NCI-H774 (cell line): Measurements from ENCODE around the gene KIF25.
"Not testable (repeated sequence)": the region's sequence is repeated elsewhere in the genome, so short reads cannot be mapped to it uniquely, and the experiment has no call there.

Experiments
- DNase-seq: peaks from one replicate; lab custom pipeline; 2025; lab: John Stamatoyannopoulos, UW

The KIF25 gene

DNA sequence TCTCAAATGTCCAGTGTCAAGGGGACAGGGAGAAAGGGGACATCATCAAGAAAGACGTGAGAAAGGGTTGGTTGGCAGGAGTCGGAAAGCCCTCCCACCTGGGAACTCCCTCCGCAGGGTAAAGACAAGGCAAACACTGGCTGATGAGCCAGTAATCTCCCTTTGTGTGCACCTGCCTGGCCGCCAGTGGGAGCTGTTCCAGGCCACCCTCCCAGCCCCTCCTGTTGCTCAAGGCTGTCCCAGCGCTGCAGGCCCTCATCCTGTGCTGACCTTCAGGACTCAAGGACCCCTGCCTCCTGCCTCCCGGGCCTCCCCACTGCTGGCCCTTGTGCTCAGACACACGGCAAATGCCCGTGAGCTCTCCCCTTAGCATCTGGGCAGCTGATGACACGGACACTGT, 74.1 kb downstream of the KIF25 start:
- DNase-seq, result no peak

DNA sequence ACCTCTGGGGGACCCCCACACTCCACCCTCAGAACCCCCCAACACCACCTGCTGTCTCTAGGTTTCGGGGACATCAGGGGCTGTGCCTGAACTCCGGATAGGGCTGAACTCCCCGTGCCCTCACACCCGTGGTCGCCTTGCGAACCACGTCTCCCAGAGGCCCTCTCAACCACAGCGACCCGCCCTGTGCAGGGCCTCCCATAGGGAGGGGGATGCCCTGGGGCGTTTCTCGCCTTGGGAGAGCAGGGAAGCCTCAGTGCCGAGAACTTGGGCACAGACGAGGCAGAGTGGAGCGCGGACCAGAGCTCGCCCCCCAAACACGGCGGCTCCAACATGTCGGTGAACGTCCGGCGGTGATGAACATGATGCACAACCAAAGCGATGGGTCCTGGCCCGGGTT, 74.8 kb downstream of the KIF25 start:
- DNase-seq, result no peak

DNA sequence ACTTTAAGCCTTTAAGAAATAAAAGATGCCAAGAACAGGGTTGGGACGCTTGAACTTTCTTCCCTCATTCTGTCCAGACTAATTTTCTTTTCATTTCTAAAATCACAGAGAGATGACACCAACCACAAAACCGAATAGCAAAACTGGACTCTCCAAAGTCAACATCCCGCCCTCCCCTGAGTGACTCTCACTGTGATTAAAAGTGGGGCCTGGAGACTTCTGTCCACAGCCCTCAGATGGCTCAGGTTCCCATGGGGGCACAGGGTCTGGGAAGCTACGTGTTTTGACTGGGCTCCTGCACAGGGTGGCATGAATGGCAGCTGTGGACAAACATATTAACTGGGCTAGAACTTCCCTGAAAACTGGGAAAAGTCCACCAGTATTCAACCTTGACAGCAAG, 75.3 kb downstream of the KIF25 start:
- no peak for DNase-seq

DNA sequence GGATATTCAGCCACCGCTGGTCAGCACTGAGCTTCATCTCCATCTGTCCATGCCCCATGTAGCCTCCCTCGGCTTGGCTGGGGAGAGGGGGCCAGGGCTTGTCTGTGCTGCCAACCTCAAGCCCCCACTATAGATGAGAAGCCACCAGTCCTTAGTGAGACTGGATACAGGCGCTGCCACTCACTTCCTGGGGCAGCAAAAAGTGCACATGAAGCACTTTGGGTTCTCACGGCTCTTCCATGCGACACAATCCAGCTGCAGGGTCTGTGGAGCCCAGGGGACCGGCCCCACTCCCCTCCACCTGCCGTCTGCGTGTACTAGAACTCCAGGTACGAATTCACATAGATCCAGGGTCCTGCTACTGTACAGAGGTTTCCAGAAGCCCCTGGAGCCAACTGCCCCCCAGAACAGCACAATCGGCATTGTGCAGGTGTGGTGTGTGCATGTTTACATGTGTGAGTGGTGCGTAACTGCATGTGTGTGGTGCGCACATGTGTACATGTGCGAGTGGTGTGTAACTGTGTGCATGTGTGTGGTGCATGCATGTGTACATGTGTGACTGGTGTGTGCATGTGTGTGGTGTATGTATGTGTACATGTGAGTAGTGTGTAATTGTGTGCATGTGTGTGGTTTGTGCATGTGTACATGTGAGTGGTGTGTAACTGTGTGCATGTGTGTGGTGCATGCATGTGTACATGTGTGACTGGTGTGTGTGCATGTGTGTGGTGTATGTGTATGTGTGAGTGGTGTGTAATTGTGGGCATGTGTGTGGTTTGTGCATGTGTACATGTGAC, 76.7 kb downstream of the KIF25 start:
- no peak for DNase-seq

DNA sequence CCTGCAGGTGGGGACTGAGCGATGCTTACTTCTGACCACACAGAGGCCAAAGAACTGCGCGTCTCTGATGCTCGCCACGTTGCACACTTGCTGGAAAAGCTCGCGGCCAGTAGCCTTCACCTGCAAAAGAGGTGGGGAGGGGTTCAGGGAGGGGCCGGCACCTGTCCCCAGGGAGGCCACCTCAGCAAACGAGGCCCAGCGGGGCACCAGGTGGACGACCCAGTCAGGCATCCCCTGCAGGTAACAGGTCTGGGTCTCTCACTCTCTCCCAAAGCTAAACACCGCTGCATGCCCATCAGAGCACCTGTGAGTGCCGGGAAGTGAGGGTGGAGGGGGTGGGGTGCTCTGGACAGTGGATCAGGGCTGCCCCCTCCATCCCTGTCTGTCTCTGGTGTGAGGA, 77.7 kb downstream of the KIF25 start:
- no peak for DNase-seq

DNA sequence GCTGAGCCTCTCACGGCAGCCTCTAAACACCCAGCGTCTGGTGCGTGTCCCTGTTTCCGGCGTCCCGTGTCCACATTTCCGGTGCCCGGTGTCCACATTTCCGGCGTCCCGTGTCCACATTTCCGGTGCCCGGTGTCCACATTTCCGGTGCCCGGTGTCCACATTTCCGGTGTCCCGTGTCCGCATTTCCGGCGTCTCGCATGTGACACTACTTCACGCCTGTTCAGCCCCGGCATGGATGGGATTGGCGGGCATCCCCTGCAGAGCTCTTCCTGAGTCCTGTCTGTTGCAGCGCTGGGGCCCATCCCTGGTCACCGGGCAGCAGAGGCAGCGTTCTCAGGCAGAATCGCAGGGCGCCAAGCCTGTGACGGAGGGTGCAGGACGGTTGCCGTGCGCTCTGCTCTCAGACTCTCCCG, 78.3 kb downstream of the KIF25 start:
- no peak for DNase-seq

DNA sequence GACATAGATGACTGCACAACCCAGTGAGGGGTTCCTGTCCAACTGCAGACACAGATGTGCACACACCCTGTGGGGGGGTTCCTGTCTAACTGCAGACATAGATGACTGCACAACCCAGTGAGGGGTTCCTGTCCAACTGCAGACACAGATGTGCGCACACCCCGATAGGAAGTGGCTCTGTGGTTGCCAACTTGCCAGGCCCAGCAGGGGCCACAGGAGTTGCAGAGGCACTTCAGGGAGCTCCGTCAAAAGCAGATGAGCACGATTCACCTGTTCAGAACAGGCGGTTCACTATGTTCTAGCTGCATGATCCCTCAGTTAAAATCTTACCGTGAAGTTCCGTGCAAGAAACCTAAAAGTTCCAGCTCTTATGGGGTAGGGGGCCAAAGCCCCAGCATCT, 79.9 kb downstream of the KIF25 start:
- DNase-seq, result not testable (repeated sequence)

DNA sequence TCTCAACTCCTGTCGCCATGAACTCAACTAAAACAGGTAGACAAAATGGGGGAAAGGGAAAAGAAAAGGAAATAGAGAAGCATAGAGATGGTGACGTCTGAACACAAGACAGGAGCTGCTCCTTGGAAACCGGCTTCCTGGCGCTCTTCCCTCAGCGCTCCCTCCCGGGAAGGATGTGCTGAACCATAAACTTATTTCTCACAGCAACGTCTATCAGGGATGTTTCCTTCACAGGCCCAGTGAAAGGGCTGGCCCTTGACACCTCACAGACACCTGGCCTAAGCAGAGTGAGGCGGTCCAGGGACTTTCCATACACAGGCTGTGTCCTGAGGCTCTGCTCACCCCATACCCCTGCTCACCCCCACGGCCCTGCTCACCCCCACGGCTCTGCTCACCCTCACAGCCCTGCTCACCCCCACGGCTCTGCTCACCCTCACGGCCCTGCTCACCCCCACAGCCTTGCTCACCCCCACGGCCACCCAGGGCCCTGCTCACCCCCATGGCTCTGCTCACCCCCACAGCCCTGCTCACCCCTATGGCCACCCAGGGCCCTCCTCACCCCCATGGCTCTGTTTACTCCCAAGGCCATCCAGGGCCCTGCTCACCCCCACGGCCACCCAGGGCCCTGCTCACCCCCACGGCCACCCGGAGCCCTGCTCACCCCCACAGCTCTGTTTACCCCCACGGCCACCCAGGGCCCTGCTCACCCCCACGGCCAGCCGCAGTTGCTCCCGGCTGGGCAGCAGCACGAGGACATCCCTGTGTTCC, 80.9 kb downstream of the KIF25 start:
- DNase-seq, result no peak

DNA sequence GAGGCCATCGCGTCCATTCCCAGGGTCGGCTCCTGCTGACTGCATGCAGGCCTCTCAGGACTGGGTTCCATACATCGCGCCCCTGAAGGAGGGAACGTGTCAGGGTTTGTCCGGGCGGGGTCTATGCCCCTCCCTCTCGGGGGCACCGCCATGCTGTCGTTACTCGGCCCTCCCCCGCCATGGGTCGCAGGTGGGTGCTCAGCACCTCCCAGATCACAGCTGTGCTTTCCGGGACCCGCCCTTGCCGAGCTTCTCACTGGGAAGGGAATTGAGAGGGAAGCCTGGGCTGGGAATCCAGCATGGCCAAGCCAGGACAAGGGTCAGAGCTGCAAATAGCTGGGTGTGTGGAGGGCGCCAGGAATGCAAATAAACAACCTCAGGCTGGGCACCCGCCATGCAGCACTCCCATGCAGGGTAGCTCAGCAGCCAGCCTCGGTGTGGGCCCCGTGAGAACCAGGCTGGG, 81.5 kb downstream of the KIF25 start, which contains the start of gene FRMD1:
Gene FRMD1 (minus strand): TSS at position 270 of the 463 bp plus-strand sequence. CDS start 118 bp downstream, at position 152.
- DNase-seq, result no peak

DNA sequence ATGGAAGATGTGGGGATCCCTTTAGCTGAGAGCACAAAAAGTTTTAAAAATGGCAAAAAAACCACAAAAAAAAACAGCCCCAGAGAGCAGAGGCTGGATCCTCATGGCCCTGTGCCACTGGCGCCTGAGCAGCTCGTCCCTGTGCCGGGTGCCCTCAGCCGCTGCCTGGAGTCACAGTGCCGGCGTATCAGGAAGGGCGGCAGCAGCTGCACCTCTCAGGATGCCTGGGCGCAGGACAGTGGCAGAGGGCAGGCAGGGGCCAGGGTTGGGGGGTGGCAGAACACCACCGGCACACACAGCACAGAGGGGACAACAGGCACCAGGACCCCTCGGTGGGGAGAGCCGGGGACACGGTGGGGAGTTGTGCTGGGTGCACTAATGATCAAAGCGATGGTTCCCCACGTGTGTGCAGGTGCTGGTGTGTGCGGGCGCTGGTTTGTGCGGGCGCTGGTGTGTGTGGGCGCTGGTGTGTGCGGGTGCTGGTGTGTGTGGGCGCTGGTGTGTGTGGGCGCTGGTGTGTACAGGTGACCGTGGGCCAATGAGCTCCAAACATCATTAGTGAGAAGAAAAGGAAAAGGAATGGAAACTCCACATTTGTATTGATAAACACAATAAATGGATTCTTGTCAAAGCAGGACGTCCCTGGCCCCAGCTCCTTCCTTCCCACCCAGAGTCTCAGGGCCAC, 83.1 kb downstream of the KIF25 start:
- DNase-seq, result no peak

DNA sequence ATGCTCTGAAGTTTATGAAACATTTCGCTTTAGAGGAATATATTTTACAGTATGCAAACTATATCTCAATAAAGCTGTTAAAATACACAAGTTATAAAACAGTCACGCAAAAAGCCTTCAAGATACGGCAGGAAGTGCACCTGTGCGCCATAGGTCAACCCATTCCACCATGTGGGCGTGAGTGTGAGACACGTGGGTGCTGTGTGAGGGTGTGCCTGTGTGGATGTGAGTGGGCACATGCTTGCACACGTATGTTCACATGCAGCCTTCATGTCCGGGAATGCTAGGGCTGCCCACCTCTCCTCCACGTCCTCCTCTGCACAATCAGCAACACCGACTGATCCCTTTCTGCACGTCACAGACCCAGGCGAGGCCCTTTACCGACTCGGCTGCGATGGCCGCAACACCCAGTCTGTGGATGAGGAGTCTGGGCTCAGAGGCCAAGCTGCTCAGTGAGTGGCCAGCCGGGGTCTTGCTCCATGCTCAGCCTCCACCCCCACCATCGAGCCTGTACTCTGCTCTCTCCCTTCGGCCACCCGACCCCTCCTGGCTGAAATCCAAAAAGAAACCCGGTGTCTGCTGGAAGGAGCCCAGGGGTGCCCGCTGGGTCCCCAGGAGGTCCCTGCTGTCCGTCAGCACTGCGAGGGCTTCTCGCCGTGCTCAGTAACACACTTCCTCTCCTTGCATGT, 84.5 kb downstream of the KIF25 start:
- no peak for DNase-seq

DNA sequence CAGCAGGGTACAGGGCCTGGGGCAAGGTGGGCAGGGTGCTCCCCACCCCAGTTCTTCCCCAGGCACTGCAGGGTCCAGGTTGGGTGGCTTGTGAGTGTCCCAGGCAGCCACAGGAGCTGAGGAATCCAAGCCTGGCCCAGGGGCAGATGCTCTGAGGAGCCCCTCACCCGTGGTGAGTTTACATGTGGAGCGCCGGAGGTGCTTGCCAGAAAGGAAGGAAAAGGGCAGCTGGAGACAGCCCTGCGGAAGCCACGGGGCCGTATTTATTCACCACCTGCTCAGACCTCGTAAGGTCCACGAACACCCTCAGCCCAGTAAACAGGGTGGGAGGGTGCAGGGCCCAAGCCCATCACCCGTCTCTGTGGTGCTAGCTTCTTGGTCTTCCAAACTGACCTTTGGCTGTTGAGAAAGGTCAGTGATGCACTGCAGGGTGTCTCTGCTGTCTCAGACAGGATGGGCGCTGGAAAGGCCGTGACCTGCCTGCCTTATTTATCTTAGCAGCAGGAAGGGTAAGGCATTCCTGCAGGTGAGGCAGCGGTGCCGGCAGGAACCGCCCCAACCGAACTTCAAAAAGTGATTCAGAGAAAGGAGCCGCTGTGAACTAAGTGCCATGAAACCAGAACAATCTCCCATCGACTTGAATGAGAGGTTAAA, 85.5 kb downstream of the KIF25 start:
- DNase-seq, result no peak

DNA sequence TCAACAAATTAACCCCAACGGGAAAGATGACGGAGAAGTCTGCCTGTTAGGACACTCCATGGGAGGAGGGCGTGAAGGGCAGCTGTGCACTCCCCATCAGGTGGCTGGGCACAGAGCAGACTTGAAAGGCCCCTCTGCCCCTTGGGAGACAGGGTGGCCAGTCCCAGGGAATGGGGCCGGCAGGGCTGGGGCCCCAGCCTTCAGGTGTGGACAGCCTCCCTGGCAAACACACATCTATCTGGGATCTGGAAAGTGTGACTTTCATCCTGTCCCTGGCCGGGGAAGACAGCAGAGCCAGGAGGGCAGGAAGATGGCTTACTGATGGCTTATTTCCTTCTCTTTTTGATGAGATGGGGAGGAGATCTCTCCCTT, 86.0 kb downstream of the KIF25 start:
- peak; percentile 36 for DNase-seq

DNA sequence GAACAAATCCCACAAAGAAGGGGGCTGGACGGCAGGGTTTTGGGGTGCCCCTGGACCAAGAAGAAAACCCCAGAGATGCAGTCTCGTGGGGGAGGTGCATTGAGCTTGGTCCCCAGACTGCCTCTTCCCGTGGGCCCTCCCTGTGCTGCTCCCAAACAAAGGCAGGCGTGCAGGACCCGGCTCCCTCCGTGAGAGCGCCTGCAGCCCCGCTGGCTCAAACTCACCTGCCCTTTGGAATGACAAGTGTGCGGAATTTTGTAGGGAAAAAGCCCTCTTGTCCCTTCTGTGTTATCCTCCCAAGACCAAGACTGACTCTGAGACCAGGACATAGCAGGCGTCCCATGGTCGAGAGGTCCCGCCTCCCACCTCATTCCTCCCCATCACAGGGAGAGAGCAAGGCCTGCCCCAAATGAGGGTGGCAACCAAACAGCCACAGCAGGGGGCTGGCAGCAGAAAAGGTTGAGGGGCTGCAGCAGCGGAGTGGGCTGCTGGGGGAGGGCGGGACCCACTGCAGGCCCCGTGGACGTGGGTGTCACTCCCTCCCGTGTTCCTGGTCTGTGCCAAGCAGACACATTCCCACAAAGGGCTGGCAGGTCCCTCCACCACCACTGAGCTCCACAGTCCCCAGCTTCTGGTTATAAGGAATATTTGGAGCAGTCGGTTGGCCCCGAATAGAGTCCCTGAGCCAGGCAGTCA, 87.1 kb downstream of the KIF25 start:
- DNase-seq, result no peak

DNA sequence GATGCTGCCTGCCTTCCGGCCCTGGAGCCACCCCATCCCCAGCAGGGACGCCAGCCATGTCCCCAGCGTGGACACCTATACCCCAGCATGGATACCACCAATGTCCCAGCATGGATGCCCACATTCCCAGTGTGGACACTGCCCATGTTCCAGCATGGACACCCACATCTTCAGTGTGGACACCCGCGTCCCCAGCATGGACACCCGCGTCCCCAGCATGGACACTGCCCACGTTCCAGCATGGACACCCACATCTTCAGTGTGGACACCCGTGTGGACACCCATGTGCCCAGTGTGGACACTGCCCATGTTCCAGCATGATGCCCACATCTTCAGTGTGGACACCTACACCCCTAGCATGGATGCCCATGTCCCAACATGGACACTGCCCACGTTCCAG, 88.6 kb downstream of the KIF25 start:
- DNase-seq, result no peak

DNA sequence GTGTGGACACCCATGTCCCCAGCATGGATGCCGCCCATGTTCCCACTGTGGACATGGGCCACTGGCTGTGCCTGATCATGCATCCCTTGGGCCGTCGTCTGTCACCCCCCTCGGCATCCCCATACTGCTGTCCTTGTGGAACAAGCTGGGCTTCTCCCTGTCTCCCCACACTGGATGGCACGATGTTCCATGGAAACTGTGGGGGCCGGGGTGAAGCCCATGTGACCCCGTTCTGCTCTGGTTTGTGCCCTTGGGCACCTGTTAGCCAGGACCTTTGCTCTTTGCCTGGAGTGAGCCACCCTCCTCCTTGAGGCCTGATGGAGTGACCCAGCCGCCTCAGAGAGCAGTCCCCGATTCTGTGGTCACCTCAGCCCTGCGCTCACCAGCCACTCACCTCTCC, 89.1 kb downstream of the KIF25 start:
- DNase-seq, result no peak

DNA sequence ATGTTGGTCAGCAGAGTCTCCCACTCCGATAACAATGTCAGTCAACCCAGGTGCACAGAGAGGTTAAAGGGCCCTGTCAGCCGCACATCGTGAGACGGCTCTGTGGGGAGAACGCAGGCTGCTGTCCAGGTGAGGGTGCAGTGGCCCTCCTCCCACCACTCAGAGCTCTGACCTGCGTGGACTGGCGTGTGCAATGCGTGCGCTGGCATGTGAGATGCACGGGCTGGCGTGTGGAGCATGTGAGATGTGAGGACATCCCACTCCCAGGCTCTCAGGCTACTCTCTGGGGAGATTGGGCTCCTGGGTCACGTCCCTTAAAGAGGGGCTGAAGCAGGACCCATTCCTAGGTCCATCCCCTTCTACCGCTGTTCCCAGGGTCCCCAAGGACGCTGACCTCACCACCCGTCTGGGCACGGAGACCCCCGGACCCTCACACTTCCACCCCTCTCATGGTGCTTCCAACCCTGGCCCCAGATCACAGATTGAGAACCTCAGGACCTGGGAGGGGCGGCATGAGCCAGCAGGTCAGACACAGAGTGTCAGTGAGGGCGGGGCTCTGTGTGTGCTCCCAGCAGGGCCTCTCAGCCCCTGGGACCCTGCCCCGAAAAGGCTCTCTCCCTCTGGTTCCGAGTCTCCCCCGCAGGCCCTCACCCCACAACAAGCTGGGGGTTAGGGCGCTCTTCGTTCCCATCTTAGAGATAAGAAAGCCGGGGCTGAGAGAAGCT, 90.1 kb downstream of the KIF25 start:
- no peak for DNase-seq

DNA sequence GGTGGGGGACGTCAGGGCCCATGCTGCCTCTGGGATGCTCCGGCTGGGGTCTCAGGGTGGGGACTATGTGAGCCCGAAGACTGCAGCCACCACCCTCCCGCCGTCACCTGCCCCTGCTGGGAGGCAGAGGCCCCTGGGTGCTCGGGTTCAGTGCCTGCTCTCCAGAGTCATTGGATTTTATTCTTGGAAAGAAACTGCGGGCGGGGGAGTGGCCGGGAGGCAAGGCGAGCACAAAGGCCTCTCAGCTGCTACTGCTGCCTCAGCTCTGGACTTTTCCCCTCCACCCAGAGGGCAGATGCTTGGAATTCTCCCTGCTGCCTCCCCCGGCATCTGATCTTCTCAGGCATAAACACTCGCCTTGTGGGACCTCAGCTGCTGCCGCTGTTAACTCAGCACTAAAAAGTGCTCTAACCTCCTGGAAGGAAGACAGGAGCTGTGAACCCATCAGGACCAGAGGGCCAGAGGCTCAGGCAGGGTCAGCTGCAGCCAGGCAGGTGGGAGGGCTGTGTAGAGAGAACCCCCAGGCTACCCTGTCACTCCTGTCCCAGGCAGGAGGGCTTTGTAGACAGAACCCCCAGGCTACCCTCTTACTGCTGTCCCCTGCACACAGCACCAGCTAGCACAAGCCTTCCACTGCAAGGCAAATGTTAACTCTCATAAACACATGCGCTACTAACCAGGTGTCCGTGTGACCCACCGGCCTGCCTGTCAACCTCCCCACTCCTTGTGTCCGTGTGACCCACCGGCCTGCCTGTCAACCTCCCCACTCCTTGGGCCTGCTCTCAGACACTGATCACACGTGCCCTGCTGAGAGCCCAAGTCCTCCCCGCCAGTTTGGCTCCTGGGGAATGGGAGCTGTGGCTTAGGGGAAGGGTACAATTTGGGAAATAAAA, 90.9 kb downstream of the KIF25 start:
- no peak for DNase-seq
